ENCODE data around the gene FBXW2. TPM values are rescaled to one million over a fixed set of nuclear protein-coding genes. Genes with fewer than 3 reads are reported as not detected.

The FBXW2 gene
- total RNA-seq, 1 experiment from 2014 or later, result 46.0 TPM

DNA sequence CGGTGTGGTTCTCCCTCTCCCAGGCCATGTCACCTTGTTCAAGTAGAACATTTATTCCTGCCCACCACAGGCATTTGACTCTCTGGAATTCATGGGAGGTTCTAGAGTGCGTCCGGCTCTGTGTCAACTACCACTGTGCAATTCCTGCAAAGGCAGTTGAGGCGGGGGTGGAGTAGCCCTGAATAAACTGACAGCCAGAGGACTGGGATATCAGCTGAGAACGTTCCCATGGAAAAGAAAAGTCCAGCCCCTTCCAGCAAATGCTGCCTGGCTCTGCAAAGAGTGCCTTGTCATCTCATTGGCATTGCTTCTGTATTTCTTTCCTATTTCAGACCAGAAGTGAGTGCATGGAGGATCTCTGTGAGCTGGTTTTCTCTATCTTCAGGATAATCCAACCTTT lies 60.0 kb downstream of the FBXW2 start:
- H3K4me1 ChIP-seq (ENCODE audit: control insufficient read depth, insufficient read depth, low read length), result peaks cover 4% of the 10 kb centered on the region
- no peak for ATAC-seq
- no peaks in the 10 kb centered on the region for H3K36me3 ChIP-seq (ENCODE audit: control insufficient read depth, insufficient read depth, low read length)
- in situ Hi-C loops (cut with HindIII; ENCODE audit: low pct_unique_long_range_greater_than_20kb, low sequenced_read_pairs) (no loop called here), intact Hi-C loops (cut with micrococcal nuclease; ENCODE audit: unreplicated experiment) (no loop called here)
- no peaks in the 10 kb centered on the region for H3K9me3 ChIP-seq (ENCODE audit: control insufficient read depth, insufficient read depth, low read depth, low read length)
- no peak overlapping the region for H3K4me3 ChIP-seq (ENCODE audit: low read depth in 2 of 2, low read length in 2 of 2)
- no peak overlapping the region for H3K27ac ChIP-seq (ENCODE audit: low read length)
- DNase-seq (ENCODE audit: low read depth, low spot score), result no peak
- TF ChIP-seq, protein P1, sequence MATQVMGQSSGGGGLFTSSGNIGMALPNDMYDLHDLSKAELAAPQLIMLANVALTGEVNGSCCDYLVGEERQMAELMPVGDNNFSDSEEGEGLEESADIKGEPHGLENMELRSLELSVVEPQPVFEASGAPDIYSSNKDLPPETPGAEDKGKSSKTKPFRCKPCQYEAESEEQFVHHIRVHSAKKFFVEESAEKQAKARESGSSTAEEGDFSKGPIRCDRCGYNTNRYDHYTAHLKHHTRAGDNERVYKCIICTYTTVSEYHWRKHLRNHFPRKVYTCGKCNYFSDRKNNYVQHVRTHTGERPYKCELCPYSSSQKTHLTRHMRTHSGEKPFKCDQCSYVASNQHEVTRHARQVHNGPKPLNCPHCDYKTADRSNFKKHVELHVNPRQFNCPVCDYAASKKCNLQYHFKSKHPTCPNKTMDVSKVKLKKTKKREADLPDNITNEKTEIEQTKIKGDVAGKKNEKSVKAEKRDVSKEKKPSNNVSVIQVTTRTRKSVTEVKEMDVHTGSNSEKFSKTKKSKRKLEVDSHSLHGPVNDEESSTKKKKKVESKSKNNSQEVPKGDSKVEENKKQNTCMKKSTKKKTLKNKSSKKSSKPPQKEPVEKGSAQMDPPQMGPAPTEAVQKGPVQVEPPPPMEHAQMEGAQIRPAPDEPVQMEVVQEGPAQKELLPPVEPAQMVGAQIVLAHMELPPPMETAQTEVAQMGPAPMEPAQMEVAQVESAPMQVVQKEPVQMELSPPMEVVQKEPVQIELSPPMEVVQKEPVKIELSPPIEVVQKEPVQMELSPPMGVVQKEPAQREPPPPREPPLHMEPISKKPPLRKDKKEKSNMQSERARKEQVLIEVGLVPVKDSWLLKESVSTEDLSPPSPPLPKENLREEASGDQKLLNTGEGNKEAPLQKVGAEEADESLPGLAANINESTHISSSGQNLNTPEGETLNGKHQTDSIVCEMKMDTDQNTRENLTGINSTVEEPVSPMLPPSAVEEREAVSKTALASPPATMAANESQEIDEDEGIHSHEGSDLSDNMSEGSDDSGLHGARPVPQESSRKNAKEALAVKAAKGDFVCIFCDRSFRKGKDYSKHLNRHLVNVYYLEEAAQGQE (IDR thresholded peaks at IDR 0.05; ENCODE audit: insufficient read depth in 1 of 2, low read depth in 2 of 2, low read length in 1 of 2), result no peak
- TF ChIP-seq POLR2AphosphoS5 (IDR thresholded peaks at IDR 0.05; ENCODE audit: low read depth, low read length), result no peak
- no peak for TF ChIP-seq SIN3A (IDR thresholded peaks at IDR 0.05; ENCODE audit: borderline replicate concordance, insufficient read depth, low read depth, low read length)
- TF ChIP-seq TCF7L2 (IDR thresholded peaks at IDR 0.05; ENCODE audit: low read depth, low read length), result no peak
- TF ChIP-seq, protein P2, sequence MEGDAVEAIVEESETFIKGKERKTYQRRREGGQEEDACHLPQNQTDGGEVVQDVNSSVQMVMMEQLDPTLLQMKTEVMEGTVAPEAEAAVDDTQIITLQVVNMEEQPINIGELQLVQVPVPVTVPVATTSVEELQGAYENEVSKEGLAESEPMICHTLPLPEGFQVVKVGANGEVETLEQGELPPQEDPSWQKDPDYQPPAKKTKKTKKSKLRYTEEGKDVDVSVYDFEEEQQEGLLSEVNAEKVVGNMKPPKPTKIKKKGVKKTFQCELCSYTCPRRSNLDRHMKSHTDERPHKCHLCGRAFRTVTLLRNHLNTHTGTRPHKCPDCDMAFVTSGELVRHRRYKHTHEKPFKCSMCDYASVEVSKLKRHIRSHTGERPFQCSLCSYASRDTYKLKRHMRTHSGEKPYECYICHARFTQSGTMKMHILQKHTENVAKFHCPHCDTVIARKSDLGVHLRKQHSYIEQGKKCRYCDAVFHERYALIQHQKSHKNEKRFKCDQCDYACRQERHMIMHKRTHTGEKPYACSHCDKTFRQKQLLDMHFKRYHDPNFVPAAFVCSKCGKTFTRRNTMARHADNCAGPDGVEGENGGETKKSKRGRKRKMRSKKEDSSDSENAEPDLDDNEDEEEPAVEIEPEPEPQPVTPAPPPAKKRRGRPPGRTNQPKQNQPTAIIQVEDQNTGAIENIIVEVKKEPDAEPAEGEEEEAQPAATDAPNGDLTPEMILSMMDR (IDR thresholded peaks at IDR 0.05), result no peak
- ChIA-PET CTCF (no interaction called here), POLR2A (no interaction called here)
- no peaks in the 10 kb centered on the region for H3K27me3 ChIP-seq (ENCODE audit: control insufficient read depth, insufficient read depth, low read length)
- no TSS peak for BruUV-seq (replicated peaks)

DNA sequence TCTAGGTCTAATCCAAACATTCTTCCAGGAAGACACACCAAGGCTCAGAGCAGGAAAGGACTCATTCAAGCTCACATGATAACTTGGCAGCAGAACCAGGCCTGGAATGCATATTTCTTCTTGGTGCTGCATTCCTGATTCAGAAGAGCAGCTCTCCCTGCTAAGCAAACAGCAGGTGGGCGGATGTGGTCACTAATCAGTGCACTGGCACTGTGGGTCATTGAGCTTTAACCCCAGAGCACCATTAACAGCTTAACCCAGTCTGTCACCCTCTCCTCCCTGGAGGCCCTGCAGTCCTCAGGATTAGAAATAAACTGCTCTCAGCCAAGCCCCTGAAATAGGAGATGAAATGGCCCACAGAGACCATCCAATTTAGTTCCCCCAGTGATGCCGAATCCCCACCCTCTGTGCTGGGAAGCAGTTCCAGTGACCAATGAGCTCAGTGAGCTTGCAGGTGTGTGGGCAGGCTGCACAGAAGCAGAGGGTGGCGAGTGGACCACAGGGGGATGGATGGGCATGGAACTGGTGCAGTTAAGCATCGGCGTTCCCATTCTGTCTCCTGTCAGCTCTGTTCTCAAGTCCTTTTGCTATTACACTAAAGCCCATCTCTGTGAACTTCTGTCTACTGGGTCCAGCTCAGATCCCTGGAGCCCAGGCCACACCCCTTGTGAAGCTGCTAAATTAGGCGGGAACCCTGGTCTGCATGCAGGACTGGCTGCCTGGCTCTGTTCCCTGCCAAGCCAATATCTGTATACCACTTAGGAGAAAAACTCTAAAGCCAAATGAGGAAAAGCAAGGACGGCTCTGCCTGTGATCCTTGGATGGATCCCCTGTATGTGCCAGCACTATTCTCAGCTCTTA lies 62.3 kb downstream of the FBXW2 start:
- ChIA-PET CTCF (no interaction called here), POLR2A (interaction anchor here (0.7 kb wide), 1 partner anchor 642 kb away, joined by 9 read pairs; no protein-coding TSS in a partner anchor)
- H3K4me1 ChIP-seq (ENCODE audit: control insufficient read depth, insufficient read depth, low read length), result peaks cover 4% of the 10 kb centered on the region
- TF ChIP-seq SIN3A (IDR thresholded peaks at IDR 0.05; ENCODE audit: borderline replicate concordance, insufficient read depth, low read depth, low read length), result no peak
- TF ChIP-seq, protein P1 (IDR thresholded peaks at IDR 0.05; ENCODE audit: insufficient read depth in 1 of 2, low read depth in 2 of 2, low read length in 1 of 2), result no peak
- TF ChIP-seq, protein P2 (IDR thresholded peaks at IDR 0.05), result no peak
- TF ChIP-seq TCF7L2 (IDR thresholded peaks at IDR 0.05; ENCODE audit: low read depth, low read length), result no peak
- TF ChIP-seq POLR2AphosphoS5 (IDR thresholded peaks at IDR 0.05; ENCODE audit: low read depth, low read length), result peak; percentile 30; the same call in 1 of the 2 replicates
- H3K4me3 ChIP-seq (ENCODE audit: low read depth in 2 of 2, low read length in 2 of 2), result no peak overlapping the region
- in situ Hi-C loops (cut with HindIII; ENCODE audit: low pct_unique_long_range_greater_than_20kb, low sequenced_read_pairs), result no loop called here
- BruUV-seq (replicated peaks), result no TSS peak
- DNase-seq (ENCODE audit: low read depth, low spot score) (peak; percentile 85), ATAC-seq (peak; percentile 86)
- intact Hi-C loops (cut with micrococcal nuclease; ENCODE audit: unreplicated experiment), result no loop called here
- H3K27ac ChIP-seq (ENCODE audit: low read length), result no peak overlapping the region
- H3K27me3 ChIP-seq (ENCODE audit: control insufficient read depth, insufficient read depth, low read length), result no peaks in the 10 kb centered on the region
- no peaks in the 10 kb centered on the region for H3K9me3 ChIP-seq (ENCODE audit: control insufficient read depth, insufficient read depth, low read depth, low read length)
- H3K36me3 ChIP-seq (ENCODE audit: control insufficient read depth, insufficient read depth, low read length), result no peaks in the 10 kb centered on the region
